HUES48 (cell line): ENCODE data around the gene SLC22A31.

ENCODE experiments used
- H3K27ac ChIP-seq: one replicate; pipeline ENCODE4 v1.7.0; 2013; ENCODE audit warnings: low read depth, low read length, inconsistent platforms
- H3K27me3 ChIP-seq: 2 replicates; pipeline ENCODE4 v1.6.1; 2013; ENCODE audit warnings: mild to moderate bottlenecking, low read length; ENCODE audit not compliant: control insufficient read depth, insufficient read depth
- H3K36me3 ChIP-seq: 2 replicates; pipeline ENCODE4 v1.6.1; 2013; ENCODE audit warnings: low read length; ENCODE audit not compliant: control insufficient read depth, insufficient read depth
- H3K4me1 ChIP-seq: 2 replicates; pipeline ENCODE4 v1.6.1; 2013; ENCODE audit warnings: mild to moderate bottlenecking, low read length; ENCODE audit not compliant: control insufficient read depth, insufficient read depth
- H3K4me3 ChIP-seq: 2 replicates; pipeline ENCODE4 v1.5.1; 2013; ENCODE audit warnings: mild to moderate bottlenecking, low read depth, low read length
- H3K9ac ChIP-seq: 2 replicates; pipeline ENCODE4 v1.6.1; 2013; ENCODE audit warnings: mild to moderate bottlenecking, low read depth, low read length, moderate library complexity
- H3K9me3 ChIP-seq: 2 replicates; pipeline ENCODE4 v1.6.1; 2013; ENCODE audit warnings: low read length; ENCODE audit not compliant: control insufficient read depth, insufficient read depth

Gene SLC22A31

GRCh38 chr16:89174877-89175276 is 25.5 kb downstream of the SLC22A31 start:
- no peak overlapping the region for H3K9ac ChIP-seq
- H3K4me1 ChIP-seq, result peaks cover 16% of the 10 kb centered on the region
- no peak overlapping the region for H3K4me3 ChIP-seq
- H3K27ac ChIP-seq, result no peak overlapping the region
- no peaks in the 10 kb centered on the region for H3K36me3 ChIP-seq
- peaks cover 13% of the 10 kb centered on the region for H3K27me3 ChIP-seq
- H3K9me3 ChIP-seq, result no peaks in the 10 kb centered on the region

- Histone ChIP-seq H3K9ac (no peak overlapping the region), H3K9me3 (no peaks in the 10 kb centered on the region), H3K4me3 (no peak overlapping the region), H3K36me3 (no peaks in the 10 kb centered on the region), H3K27me3 (peaks cover 18% of the 10 kb centered on the region), H3K27ac (no peak overlapping the region), H3K4me1 (peaks cover 16% of the 10 kb centered on the region)
Observed at GRCh38 chr16:89174055-89174827, 26.1 kb downstream of the SLC22A31 start.

- no peak overlapping the region for H3K4me3 ChIP-seq
- H3K9me3 ChIP-seq, result no peaks in the 10 kb centered on the region
- no peak overlapping the region for H3K9ac ChIP-seq
- H3K27ac ChIP-seq, result no peak overlapping the region
- H3K27me3 ChIP-seq, result peaks cover 18% of the 10 kb centered on the region
- no peaks in the 10 kb centered on the region for H3K36me3 ChIP-seq
- H3K4me1 ChIP-seq, result peaks cover 16% of the 10 kb centered on the region
Observed at GRCh38 chr16:89173174-89173921, 27.0 kb downstream of the SLC22A31 start.

GRCh38 chr16:89172528-89173173 is 27.7 kb downstream of the SLC22A31 start:
- Histone ChIP-seq H3K27me3 (peaks cover 18% of the 10 kb centered on the region), H3K9ac (no peak overlapping the region), H3K4me3 (no peak overlapping the region), H3K9me3 (no peaks in the 10 kb centered on the region), H3K4me1 (peaks cover 16% of the 10 kb centered on the region), H3K36me3 (no peaks in the 10 kb centered on the region), H3K27ac (no peak overlapping the region)

GRCh38 chr16:89172171-89172527 is 28.2 kb downstream of the SLC22A31 start:
- Histone ChIP-seq H3K4me3 (no peak overlapping the region), H3K27me3 (peaks cover 18% of the 10 kb centered on the region), H3K9me3 (no peaks in the 10 kb centered on the region), H3K36me3 (no peaks in the 10 kb centered on the region), H3K27ac (no peak overlapping the region), H3K9ac (no peak overlapping the region), H3K4me1 (peaks cover 18% of the 10 kb centered on the region)

- H3K27ac ChIP-seq, result no peak within 1 kb of the TSS
Observed at GRCh38 chr16:89171216-89172170, 28.8 kb downstream of the SLC22A31 start, which contains the start of gene CDH15. TSS of gene CDH15 (plus strand) at chr16:89171748. CDS start at chr16:89171832, 84 bp downstream.

GRCh38 chr16:89170346-89171215 is 29.8 kb downstream of the SLC22A31 start:
- H3K27ac ChIP-seq, result no peak overlapping the region
- no peak overlapping the region for H3K9ac ChIP-seq
- H3K27me3 ChIP-seq, result peaks cover 18% of the 10 kb centered on the region

More at GRCh38 chr16:89171216-89172170, 28.8 kb downstream of the SLC22A31 start, which contains the start of gene CDH15:
- H3K9ac ChIP-seq, result no peak within 1 kb of the TSS
- H3K9me3 ChIP-seq, result no peaks in the 10 kb centered on the region
- peak within 1 kb of the TSS; percentile 69 for H3K4me3 ChIP-seq
- no peaks in the 10 kb centered on the region for H3K36me3 ChIP-seq
- H3K27me3 ChIP-seq, result peaks cover 18% of the 10 kb centered on the region
- H3K4me1 ChIP-seq, result peaks cover 22% of the 10 kb centered on the region

GRCh38 chr16:89169778-89170177 is 30.6 kb downstream of the SLC22A31 start:
- Histone ChIP-seq H3K27me3 (peaks cover 18% of the 10 kb centered on the region), H3K9me3 (no peaks in the 10 kb centered on the region), H3K4me1 (peaks cover 22% of the 10 kb centered on the region), H3K4me3 (no peak overlapping the region), H3K9ac (no peak overlapping the region), H3K36me3 (no peaks in the 10 kb centered on the region), H3K27ac (no peak overlapping the region)

More at GRCh38 chr16:89170346-89171215, 29.8 kb downstream of the SLC22A31 start:
- H3K9me3 ChIP-seq, result no peaks in the 10 kb centered on the region
- peak overlapping the region; percentile 69 for H3K4me3 ChIP-seq
- H3K36me3 ChIP-seq, result no peaks in the 10 kb centered on the region
- H3K4me1 ChIP-seq, result peaks cover 22% of the 10 kb centered on the region

GRCh38 chr16:89168381-89169189 is 31.8 kb downstream of the SLC22A31 start:
- H3K9me3 ChIP-seq, result no peaks in the 10 kb centered on the region
- H3K4me1 ChIP-seq, result peaks cover 19% of the 10 kb centered on the region
- H3K9ac ChIP-seq, result no peak overlapping the region
- H3K4me3 ChIP-seq, result no peak overlapping the region
- H3K27me3 ChIP-seq, result peaks cover 18% of the 10 kb centered on the region
- H3K36me3 ChIP-seq, result no peaks in the 10 kb centered on the region
- H3K27ac ChIP-seq, result no peak overlapping the region
